ENCODE results near the gene LYL1.
A peak's percentile ranks its signal among the peaks of the same experiment; 100 is the strongest.

Gene LYL1

GRCh38 chr19:13053761-13054625 lies 48.7 kb downstream of the LYL1 start:
- no peak for DNase-seq

GRCh38 chr19:13053238-13053637 lies 49.4 kb downstream of the LYL1 start:
- no peak for DNase-seq

GRCh38 chr19:13052447-13053175 lies 50.0 kb downstream of the LYL1 start:
- no peak for DNase-seq

- DNase-seq, result peak; percentile 37
Measured at GRCh38 chr19:13051557-13052165, 51.0 kb downstream of the LYL1 start.

DNA sequence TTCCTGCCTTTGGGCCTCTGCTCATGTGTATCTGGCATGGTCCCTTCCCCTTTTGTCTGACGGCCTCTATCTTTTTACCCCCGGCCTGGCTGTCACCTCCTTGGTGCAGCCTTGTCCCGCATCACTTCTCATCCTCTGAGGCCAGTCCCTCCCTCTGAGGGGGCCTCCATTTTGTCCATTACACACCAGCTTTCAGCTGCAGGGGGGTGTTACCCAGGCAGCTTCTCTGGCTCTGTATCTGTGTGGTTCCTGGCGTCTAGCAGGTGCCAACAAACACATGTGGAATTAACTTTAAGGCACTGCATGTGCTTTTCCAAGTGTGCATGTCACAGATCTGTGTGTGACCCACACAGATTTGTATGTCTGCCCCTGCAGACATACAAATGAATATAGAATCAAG lies 52.4 kb downstream of the LYL1 start:
- DNase-seq, result no peak
